Measurements from ENCODE around the gene TNIP1.

The TNIP1 gene

DNA sequence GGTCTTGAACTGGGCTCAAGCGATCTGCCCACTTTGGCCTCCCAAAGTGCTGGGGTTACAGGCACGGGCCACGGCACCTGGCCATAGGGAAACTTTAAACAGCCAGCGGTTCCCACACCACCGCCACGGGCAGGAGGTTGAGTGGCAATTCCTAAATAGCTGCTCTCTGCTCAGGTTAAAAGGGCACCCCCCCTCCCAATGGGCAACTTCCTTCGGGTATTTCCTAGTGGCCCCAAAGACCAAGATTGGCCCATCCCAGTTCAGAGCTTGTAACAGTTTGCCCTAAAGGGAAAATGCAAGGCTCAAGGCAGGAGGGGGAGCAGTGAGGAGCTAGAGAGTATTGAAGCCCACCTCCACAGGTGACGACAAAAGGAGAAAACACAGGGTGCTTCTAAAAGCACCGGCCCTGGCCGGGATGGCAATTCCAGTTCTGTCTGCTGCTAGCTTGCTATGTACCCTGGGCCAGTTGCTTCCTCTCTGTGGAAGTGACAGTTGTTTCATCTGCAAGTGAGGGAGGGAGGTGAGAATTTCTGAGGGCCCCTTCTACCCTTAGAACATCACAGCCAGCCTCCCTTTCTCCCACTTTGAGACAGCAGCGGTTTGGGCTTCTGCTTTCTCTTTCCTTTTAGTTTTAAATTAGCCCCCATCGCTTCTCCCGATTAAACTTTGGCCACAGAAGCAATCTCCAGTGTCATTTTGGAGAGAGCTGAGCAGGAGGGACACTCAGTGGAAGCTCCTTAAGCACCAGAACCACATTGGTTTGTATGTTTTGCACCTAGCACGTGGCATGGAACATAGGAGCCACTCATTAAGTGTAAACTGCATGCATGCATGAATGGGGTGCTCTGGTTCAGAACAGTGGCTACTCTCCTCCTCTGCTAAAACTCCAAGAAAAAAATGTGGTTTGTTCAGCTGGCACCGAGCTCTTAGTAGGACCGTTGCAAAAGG is 17.3 kb upstream of the TNIP1 start:
- no peak for TF ChIP-seq SUZ12 (IDR thresholded peaks at IDR 0.05; ENCODE audit: extremely low read depth, insufficient read depth, insufficient read length)
- no peak for TF ChIP-seq YY1 (IDR thresholded peaks at IDR 0.05; ENCODE audit: insufficient read depth, insufficient read length)
- no peak for TF ChIP-seq ZNF274 (IDR thresholded peaks at IDR 0.05; ENCODE audit: low read depth, low read length)
- peaks cover 15% of the 10 kb centered on the region for H3K4me1 ChIP-seq (ENCODE audit: insufficient read depth, insufficient read length)

DNA sequence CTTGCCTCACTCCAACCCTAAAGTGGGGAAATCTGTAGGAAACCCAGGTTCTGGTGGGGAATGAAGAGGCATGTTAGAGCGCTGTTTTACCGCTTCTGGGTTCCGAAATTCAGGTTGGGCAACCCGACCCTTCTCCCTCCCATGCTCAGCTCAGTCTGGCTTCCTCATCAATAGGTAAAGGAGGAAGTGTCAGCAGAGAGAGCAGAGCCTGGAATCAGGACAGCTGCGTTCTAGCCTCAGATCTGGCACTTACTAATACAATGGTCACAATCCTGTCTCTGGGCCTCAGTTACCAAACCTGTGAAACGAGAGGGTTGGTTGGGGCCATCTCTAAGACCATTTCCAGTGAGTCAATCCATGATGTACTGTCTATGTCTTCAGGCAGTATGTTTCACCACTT is 16.2 kb upstream of the TNIP1 start:
- H3K36me3 ChIP-seq (ENCODE audit: insufficient read depth, insufficient read length, low read length), result peaks cover 20% of the 10 kb centered on the region
- TF ChIP-seq YY1 (IDR thresholded peaks at IDR 0.05; ENCODE audit: insufficient read depth, insufficient read length), result no peak
- no peak for TF ChIP-seq ZNF274 (IDR thresholded peaks at IDR 0.05; ENCODE audit: low read depth, low read length)
- TF ChIP-seq SUZ12 (IDR thresholded peaks at IDR 0.05; ENCODE audit: extremely low read depth, insufficient read depth, insufficient read length), result no peak

More for the DNA sequence above, 17.3 kb upstream of the TNIP1 start:
- no peaks in the 10 kb centered on the region for H3K9me3 ChIP-seq (ENCODE audit: insufficient read depth, low read length)
- no peak for DNase-seq (ENCODE audit: low read depth, low spot score)
- peaks cover 29% of the 10 kb centered on the region for H3K36me3 ChIP-seq (ENCODE audit: insufficient read depth, insufficient read length, low read length)
- H3K9ac ChIP-seq (ENCODE audit: insufficient read length, low read depth), result no peak overlapping the region
- no peaks in the 10 kb centered on the region for H3K27me3 ChIP-seq (ENCODE audit: insufficient read depth, insufficient read length)
- no peak overlapping the region for H3K4me3 ChIP-seq (ENCODE audit: insufficient read length, low read depth)

GRCh38 chr5:151096001-151096373 is 15.2 kb upstream of the TNIP1 start:
- H3K36me3 ChIP-seq (ENCODE audit: insufficient read depth, insufficient read length, low read length), result peaks cover 11% of the 10 kb centered on the region
- no peaks in the 10 kb centered on the region for H3K27me3 ChIP-seq (ENCODE audit: insufficient read depth, insufficient read length)
- no peak for TF ChIP-seq SUZ12 (IDR thresholded peaks at IDR 0.05; ENCODE audit: extremely low read depth, insufficient read depth, insufficient read length)
- TF ChIP-seq YY1 (IDR thresholded peaks at IDR 0.05; ENCODE audit: insufficient read depth, insufficient read length), result no peak
- TF ChIP-seq ZNF274 (IDR thresholded peaks at IDR 0.05; ENCODE audit: low read depth, low read length), result no peak
- no peak overlapping the region for H3K9ac ChIP-seq (ENCODE audit: insufficient read length, low read depth)
- H3K9me3 ChIP-seq (ENCODE audit: insufficient read depth, low read length), result no peaks in the 10 kb centered on the region
- peaks cover 15% of the 10 kb centered on the region for H3K4me1 ChIP-seq (ENCODE audit: insufficient read depth, insufficient read length)
- no peak overlapping the region for H3K4me3 ChIP-seq (ENCODE audit: insufficient read length, low read depth)
- DNase-seq (ENCODE audit: low read depth, low spot score), result no peak

More for the DNA sequence above, 16.2 kb upstream of the TNIP1 start:
- peaks cover 15% of the 10 kb centered on the region for H3K4me1 ChIP-seq (ENCODE audit: insufficient read depth, insufficient read length)
- H3K27me3 ChIP-seq (ENCODE audit: insufficient read depth, insufficient read length), result no peaks in the 10 kb centered on the region
- H3K9me3 ChIP-seq (ENCODE audit: insufficient read depth, low read length), result no peaks in the 10 kb centered on the region
- H3K4me3 ChIP-seq (ENCODE audit: insufficient read length, low read depth), result no peak overlapping the region
- DNase-seq (ENCODE audit: low read depth, low spot score), result no peak
- H3K9ac ChIP-seq (ENCODE audit: insufficient read length, low read depth), result no peak overlapping the region

- DNase-seq (ENCODE audit: low read depth, low spot score), result no peak
- H3K9me3 ChIP-seq (ENCODE audit: insufficient read depth, low read length), result no peaks in the 10 kb centered on the region
- peaks cover 15% of the 10 kb centered on the region for H3K4me1 ChIP-seq (ENCODE audit: insufficient read depth, insufficient read length)
- H3K27me3 ChIP-seq (ENCODE audit: insufficient read depth, insufficient read length), result no peaks in the 10 kb centered on the region
- TF ChIP-seq ZNF274 (IDR thresholded peaks at IDR 0.05; ENCODE audit: low read depth, low read length) (no peak), YY1 (IDR thresholded peaks at IDR 0.05; ENCODE audit: insufficient read depth, insufficient read length) (no peak), SUZ12 (IDR thresholded peaks at IDR 0.05; ENCODE audit: extremely low read depth, insufficient read depth, insufficient read length) (no peak)
- H3K9ac ChIP-seq (ENCODE audit: insufficient read length, low read depth), result no peak overlapping the region
- H3K4me3 ChIP-seq (ENCODE audit: insufficient read length, low read depth), result no peak overlapping the region
- peaks cover 6% of the 10 kb centered on the region for H3K36me3 ChIP-seq (ENCODE audit: insufficient read depth, insufficient read length, low read length)
Observed at GRCh38 chr5:151095341-151096000, 14.6 kb upstream of the TNIP1 start.

- Histone ChIP-seq H3K27me3 (ENCODE audit: insufficient read depth, insufficient read length) (no peaks in the 10 kb centered on the region), H3K4me1 (ENCODE audit: insufficient read depth, insufficient read length) (peaks cover 15% of the 10 kb centered on the region), H3K36me3 (ENCODE audit: insufficient read depth, insufficient read length, low read length) (no peaks in the 10 kb centered on the region), H3K9ac (ENCODE audit: insufficient read length, low read depth) (no peak overlapping the region), H3K9me3 (ENCODE audit: insufficient read depth, low read length) (no peaks in the 10 kb centered on the region), H3K4me3 (ENCODE audit: insufficient read length, low read depth) (no peak overlapping the region)
- TF ChIP-seq SUZ12 (IDR thresholded peaks at IDR 0.05; ENCODE audit: extremely low read depth, insufficient read depth, insufficient read length), result no peak
- TF ChIP-seq ZNF274 (IDR thresholded peaks at IDR 0.05; ENCODE audit: low read depth, low read length), result no peak
- no peak for TF ChIP-seq YY1 (IDR thresholded peaks at IDR 0.05; ENCODE audit: insufficient read depth, insufficient read length)
- no peak for DNase-seq (ENCODE audit: low read depth, low spot score)
Observed at GRCh38 chr5:151094852-151095245, 14.0 kb upstream of the TNIP1 start.

- H3K4me3 ChIP-seq (ENCODE audit: insufficient read length, low read depth), result no peak overlapping the region
- peaks cover 15% of the 10 kb centered on the region for H3K4me1 ChIP-seq (ENCODE audit: insufficient read depth, insufficient read length)
- no peak for DNase-seq (ENCODE audit: low read depth, low spot score)
Observed at GRCh38 chr5:151094030-151094851, 13.4 kb upstream of the TNIP1 start.

More at GRCh38 chr5:151094030-151094851, 13.4 kb upstream of the TNIP1 start:
- no peaks in the 10 kb centered on the region for H3K27me3 ChIP-seq (ENCODE audit: insufficient read depth, insufficient read length)
- no peaks in the 10 kb centered on the region for H3K9me3 ChIP-seq (ENCODE audit: insufficient read depth, low read length)
- no peaks in the 10 kb centered on the region for H3K36me3 ChIP-seq (ENCODE audit: insufficient read depth, insufficient read length, low read length)
- H3K9ac ChIP-seq (ENCODE audit: insufficient read length, low read depth), result no peak overlapping the region
- TF ChIP-seq YY1 (IDR thresholded peaks at IDR 0.05; ENCODE audit: insufficient read depth, insufficient read length) (no peak), ZNF274 (IDR thresholded peaks at IDR 0.05; ENCODE audit: low read depth, low read length) (no peak), SUZ12 (IDR thresholded peaks at IDR 0.05; ENCODE audit: extremely low read depth, insufficient read depth, insufficient read length) (no peak)
